K562 (cell line): Measurements from ENCODE around the gene PPP4C. TPM values are rescaled to one million over a fixed set of nuclear protein-coding genes. Genes with fewer than 3 reads are reported as not detected.
A peak's percentile ranks its signal among the peaks of the same experiment; 100 is the strongest.

ENCODE experiments used
- CBFA2T3 ChIP-seq: fragments of 450-650 bp; IDR thresholded peaks from 2 replicates; pipeline ENCODE4 v1.6.1; 2017
- CBX5 ChIP-seq: IDR thresholded peaks from 2 replicates; pipeline ENCODE4 v1.6.1; 2014; ENCODE audit warnings: low read depth, borderline replicate concordance
- CCAR2 ChIP-seq: fragments of 200-400 bp; formaldehyde crosslinking; IDR thresholded peaks from 2 replicates; pipeline ENCODE4 v1.6.1; 2017; ENCODE audit warnings: mild to moderate bottlenecking, low read depth, low read length
- GTF2F1 ChIP-seq: IDR thresholded peaks from 2 replicates; pipeline ENCODE4 v1.6.1; 2011; ENCODE audit warnings: low read depth, low read length, improper control_type of control experiment
- MBD2 ChIP-seq: sonication (generic); IDR thresholded peaks from 2 replicates; pipeline ENCODE4 v1.6.1; 2016; ENCODE audit warnings: low read depth, borderline replicate concordance
- PHF20 ChIP-seq: fragments of 450-650 bp; IDR thresholded peaks from 2 replicates; pipeline ENCODE4 v1.6.1; 2018; ENCODE audit not compliant: partially characterized antibody
- POLR2G ChIP-seq: fragments of 200-400 bp; formaldehyde crosslinking; IDR thresholded peaks from 2 replicates; pipeline ENCODE4 v1.6.1; 2017; ENCODE audit warnings: low read depth, mild to moderate bottlenecking, antibody characterized with exemption, low read length, moderate library complexity
- RBFOX2 ChIP-seq: fragments of 200-400 bp; formaldehyde crosslinking; IDR thresholded peaks from 2 replicates; pipeline ENCODE4 v1.6.1; 2017; ENCODE audit warnings: low read depth, mild to moderate bottlenecking, low read length, moderate library complexity
- SREBF1 ChIP-seq: fragments of 150-350 bp; IDR thresholded peaks from 2 replicates; pipeline ENCODE4 v1.6.1; 2014; ENCODE audit warnings: antibody characterized with exemption, low read depth, low read length, borderline replicate concordance
- TFE3 ChIP-seq: fragments of 450-650 bp; formaldehyde crosslinking; IDR thresholded peaks from 2 replicates; pipeline ENCODE4 v1.4.0; 2020; ENCODE audit warnings: mild to moderate bottlenecking, mixed read lengths
- ZNF282 ChIP-seq: sonication (generic); formaldehyde crosslinking; IDR thresholded peaks from 2 replicates; pipeline ENCODE4 v1.8.1; 2023; ENCODE audit warnings: missing genetic modification reagents
- ZNF395 ChIP-seq: fragments of 200-800 bp; sonication (Bioruptor generic); IDR thresholded peaks from 2 replicates; pipeline ENCODE4 v1.6.1; 2017; ENCODE audit warnings: missing genetic modification characterization, missing compliant biosample characterization
- ZNF407 ChIP-seq: fragments of 450-650 bp; IDR thresholded peaks from 2 replicates; pipeline ENCODE4 v1.6.1; 2016; ENCODE audit warnings: low read depth
- ZNF639 ChIP-seq, 2 experiments: fragments of 200-800 bp in 1 of 2; sonication (Bioruptor generic) in 1 of 2; sonication (generic) in 1 of 2; formaldehyde crosslinking in 1 of 2; IDR thresholded peaks in 1 of 2; conservative IDR thresholded peaks in 1 of 2; 2 replicates each; pipeline versions ENCODE4 v1.5.0 to v1.6.1; 2016 to 2020; ENCODE audit warnings: missing compliant biosample characterization in 1 of 2, missing genetic modification characterization in 1 of 2, missing genetic modification reagents in 1 of 2
- polyA plus RNA-seq, 8 experiments: library from polyadenylated mRNA; depleted of rRNA in 4 of 8; stranded (reverse) in 5 of 8; unstranded in 3 of 8; fragments of >200 nt; fragmentation: Nextera tagmentation in 2 of 8; fragmentation: Illumina TruSeq in 1 of 8; extraction: Ambion mirVana in 2 of 8; extraction: Trizol in 1 of 8; gene quantifications; 2 replicates each; pipeline versions ENCODE4 v1.2.1 to v1.2.3, GENCODE V29; 2011 to 2014; ENCODE audit warnings: inconsistent platforms in 1 of 8, missing spikeins in 1 of 8
- total RNA-seq, 7 experiments: library from RNA; depleted of rRNA in 6 of 7; stranded (reverse); fragments of >200 nt in 6 of 7; fragmentation: Illumina TruSeq in 2 of 7; extraction: Trizol in 2 of 7; gene quantifications; 2 replicates each; pipeline versions ENCODE4 v1.2.1 to v1.2.3, GENCODE V29; 2011 to 2021; ENCODE audit warnings: low replicate concordance in 1 of 7

The PPP4C gene
- total and polyA plus RNA-seq, 9 of the 15 experiments (the other 6 are each of a cell fraction or from before 2014, with no cell fraction given), result 3.5 to 183 (median 131) TPM

DNA sequence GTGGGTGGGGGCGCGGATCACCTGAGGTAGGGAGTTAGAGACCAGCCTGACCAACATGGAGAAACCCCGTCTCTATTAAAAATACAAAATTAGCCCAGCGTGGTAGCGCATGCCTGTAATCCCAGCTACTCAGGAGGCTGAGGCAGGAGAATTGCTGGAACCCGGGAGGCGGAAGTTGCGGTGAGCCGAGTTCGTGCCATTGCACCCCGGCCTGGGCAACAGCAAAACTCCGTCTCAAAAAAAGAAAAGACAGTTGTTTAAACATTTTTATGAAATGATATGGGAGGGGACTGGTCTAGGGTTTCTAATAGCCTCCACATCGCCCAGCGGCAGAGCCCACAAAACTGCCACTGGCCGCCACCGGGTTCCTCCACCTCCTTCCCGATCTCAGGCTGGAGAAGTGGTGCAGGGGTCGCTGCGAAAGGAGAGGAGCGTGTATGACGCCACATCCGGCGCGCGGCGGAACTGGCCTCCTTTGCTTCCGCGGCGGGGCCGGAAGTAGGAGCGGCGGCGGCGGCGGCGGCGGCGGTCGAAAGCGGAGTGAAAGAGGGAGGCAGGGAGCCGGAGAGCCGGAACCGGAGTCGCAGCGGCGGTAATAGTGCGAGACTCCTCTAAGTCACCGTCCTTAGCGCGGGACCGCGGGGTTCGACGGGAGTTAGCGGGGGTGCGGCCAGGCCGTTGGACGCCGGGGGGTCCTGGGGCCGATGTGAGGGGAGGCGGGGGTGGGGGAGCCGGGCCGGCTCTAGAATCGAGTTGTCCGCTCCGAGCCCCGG lies at the start of gene PPP4C (continued):
- TF ChIP-seq POLR2G (peak; percentile 94), CBX5 (no peak), ZNF407 (no peak), ZNF639 (CRISPR knock-in tag; conservative IDR thresholded peaks at IDR 0.05 in 1 of 2, IDR thresholded peaks at IDR 0.05 in 1 of 2) (peak in 1 of 2 experiments; percentile 88; a peak in 2 of 4 replicates), MBD2 (peak; percentile 86; the same call in 1 of the 2 replicates), ZNF395 (CRISPR knock-in tag) (0 out of 2 replicates have a peak, but pooled peaks have one; percentile 0), SREBF1 (no peak), CBFA2T3 (no peak), PHF20 (peak; percentile 80), TFE3 (CRISPR knock-in tag) (no peak), CCAR2 (no peak), RBFOX2 (peak; percentile 99), GTF2F1 (peak; percentile 61; the same call in 1 of the 2 replicates), ZNF282 (CRISPR knock-in tag) (no peak)
